NCI-H510A treated with DMSO at 0.1 percent for 48 hours (cell line): ENCODE results near the gene TENM3.
"Not testable (repeated sequence)": the region's sequence is repeated elsewhere in the genome, so short reads cannot be mapped to it uniquely, and the experiment has no call there.

Experiments used
- DNase-seq: peaks from one replicate; lab custom pipeline; 2025; lab: John Stamatoyannopoulos, UW

Gene TENM3

GRCh38 chr4:182810103-182810615 is 567.0 kb downstream of the TENM3 start:
- DNase-seq = no peak

GRCh38 chr4:182812916-182813315 is 569.7 kb downstream of the TENM3 start:
- no peak for DNase-seq

GRCh38 chr4:182814065-182814464 is 570.9 kb downstream of the TENM3 start:
- not testable (repeated sequence) for DNase-seq

GRCh38 chr4:182818926-182819730 is 575.9 kb downstream of the TENM3 start:
- DNase-seq = no peak

- DNase-seq = no peak
These were observed 576.5 kb downstream of the TENM3 start for GRCh38 chr4:182819751-182820150.

GRCh38 chr4:182822554-182822953 is 579.4 kb downstream of the TENM3 start:
- DNase-seq = no peak

- DNase-seq = no peak
These were observed 580.4 kb downstream of the TENM3 start for GRCh38 chr4:182823576-182823975.

GRCh38 chr4:182825003-182825402 is 581.8 kb downstream of the TENM3 start:
- DNase-seq = no peak

- no peak for DNase-seq
These were observed 582.6 kb downstream of the TENM3 start for GRCh38 chr4:182825786-182826185.

- no peak for DNase-seq
These were observed 583.2 kb downstream of the TENM3 start for GRCh38 chr4:182826391-182826790.

- DNase-seq = no peak
These were observed 584.0 kb downstream of the TENM3 start for GRCh38 chr4:182827166-182827565.

- no peak for DNase-seq
These were observed 584.8 kb downstream of the TENM3 start for GRCh38 chr4:182827954-182828353.

GRCh38 chr4:182828360-182829025 is 585.3 kb downstream of the TENM3 start:
- DNase-seq = no peak

GRCh38 chr4:182829196-182829595 is 586.0 kb downstream of the TENM3 start:
- DNase-seq = no peak

GRCh38 chr4:182831376-182831775 is 588.2 kb downstream of the TENM3 start:
- no peak for DNase-seq

GRCh38 chr4:182832352-182833120 is 589.3 kb downstream of the TENM3 start:
- DNase-seq = no peak

- DNase-seq = no peak
These were observed 592.0 kb downstream of the TENM3 start for GRCh38 chr4:182835006-182835740.

- no peak for DNase-seq
These were observed 594.6 kb downstream of the TENM3 start for GRCh38 chr4:182837831-182838230.

GRCh38 chr4:182838535-182838934 is 595.3 kb downstream of the TENM3 start:
- DNase-seq = no peak

- DNase-seq = no peak
These were observed 596.1 kb downstream of the TENM3 start for GRCh38 chr4:182839256-182839655.

- no peak for DNase-seq
These were observed 596.9 kb downstream of the TENM3 start for GRCh38 chr4:182840108-182840507.

- DNase-seq = no peak
These were observed 599.0 kb downstream of the TENM3 start for GRCh38 chr4:182842104-182842600.
